ENCODE measurements around the gene PKD2L1. TPM values are rescaled to one million over a fixed set of nuclear protein-coding genes. Genes with fewer than 3 reads are reported as not detected.
A peak's percentile ranks its signal among the peaks of the same experiment; 100 is the strongest.

The PKD2L1 gene
- total and polyA plus RNA-seq, 9 of the 15 experiments (the other 6 are each of a cell fraction or from before 2014, with no cell fraction given) = not detected

GRCh38 chr10:100338434-100339036, 8.5 kb upstream of the PKD2L1 start (continued):
- peak; percentile 66; the same call in 1 of the 2 replicates for TF ChIP-seq CC2D1A (IDR thresholded peaks at IDR 0.05)
- TF ChIP-seq MTF1 (CRISPR knock-in tag; IDR thresholded peaks at IDR 0.05; ENCODE audit: borderline replicate concordance) = no peak
- TF ChIP-seq NFE2L1 (tag; IDR thresholded peaks at IDR 0.05; ENCODE audit: borderline replicate concordance, low read depth) = no peak
- TF ChIP-seq GATAD2A (IDR thresholded peaks at IDR 0.05) = no peak
- no peak for TF ChIP-seq CBX8 (IDR thresholded peaks at IDR 0.05; ENCODE audit: borderline replicate concordance, extremely low read depth, low read depth, low read length, poor library complexity, severe bottlenecking)
- TF ChIP-seq ZNF165 (CRISPR knock-in tag; IDR thresholded peaks at IDR 0.05; ENCODE audit: borderline replicate concordance) = no peak
- peak; percentile 67; the same call in 1 of the 2 replicates for TF ChIP-seq STAG1 (CRISPR knock-in tag; IDR thresholded peaks at IDR 0.05; ENCODE audit: borderline replicate concordance)
- peak; percentile 59 to 83; a peak in 3 of 4 replicates for TF ChIP-seq FOXK2 (conservative IDR thresholded peaks at IDR 0.05 in 1 of 2, IDR thresholded peaks at IDR 0.05 in 1 of 2; ENCODE audit: low read depth in 2 of 2)
- no peak for TF ChIP-seq ZNF766 (CRISPR knock-in tag; conservative IDR thresholded peaks at IDR 0.05)
- TF ChIP-seq ARID2 (IDR thresholded peaks at IDR 0.05) = 0 out of 2 replicates have a peak, but pooled peaks have one; percentile 29
- TF ChIP-seq MEIS2 (IDR thresholded peaks at IDR 0.05; ENCODE audit: partially characterized antibody) = no peak
- no peak for TF ChIP-seq SFPQ (IDR thresholded peaks at IDR 0.05; ENCODE audit: low read depth, low read length)
- TF ChIP-seq CBFA2T2 (conservative IDR thresholded peaks at IDR 0.05) = no peak
- no peak for TF ChIP-seq TAF1 (IDR thresholded peaks at IDR 0.05; ENCODE audit: control insufficient read depth, extremely low read depth, insufficient read depth, low read length, severe bottlenecking)
- TF ChIP-seq ZNF12 (CRISPR knock-in tag; IDR thresholded peaks at IDR 0.05) = no peak
- TF ChIP-seq ZNF3 (CRISPR knock-in tag; IDR thresholded peaks at IDR 0.05) = no peak
- peak; percentile 82 for TF ChIP-seq REST (IDR thresholded peaks at IDR 0.05; ENCODE audit: borderline replicate concordance)
- TF ChIP-seq REST (CRISPR knock-in tag; IDR thresholded peaks at IDR 0.05; ENCODE audit: low read depth) = no peak
- TF ChIP-seq GABPB2 (CRISPR knock-in tag; conservative IDR thresholded peaks at IDR 0.05) = no peak
